GM18868 (cell line): Measurements from ENCODE around the gene LIPC.

ENCODE experiments used
- ATAC-seq: cut with Tn5 transposase; IDR thresholded peaks from one replicate; pipeline ENCODE4 v1.9.1; 2021; ENCODE audit warnings: mild to moderate bottlenecking, moderate library complexity; ENCODE audit not compliant: unreplicated experiment

The LIPC gene

DNA sequence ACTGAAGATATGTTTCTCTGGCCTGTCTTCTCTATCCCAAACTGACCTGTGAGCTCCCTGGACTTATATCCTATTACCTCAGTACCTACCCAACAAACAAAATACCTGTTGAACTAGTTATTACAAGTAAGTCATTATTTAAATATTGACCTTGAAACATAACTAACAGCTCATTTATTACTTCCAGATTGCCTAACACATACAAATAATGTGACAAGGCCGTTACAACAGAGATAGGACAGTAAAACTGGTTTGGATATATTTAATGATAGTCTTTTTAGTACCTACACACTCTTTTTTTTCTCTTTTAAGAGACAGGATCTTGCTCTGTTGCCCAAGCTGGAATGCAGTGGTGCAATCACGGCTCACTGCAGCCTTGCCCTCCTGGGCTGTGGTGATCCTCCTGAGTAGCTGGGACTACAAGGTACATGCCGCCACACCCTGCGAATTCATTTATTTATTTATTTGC, 172.7 kb downstream of the LIPC start:
- no peak for ATAC-seq

DNA sequence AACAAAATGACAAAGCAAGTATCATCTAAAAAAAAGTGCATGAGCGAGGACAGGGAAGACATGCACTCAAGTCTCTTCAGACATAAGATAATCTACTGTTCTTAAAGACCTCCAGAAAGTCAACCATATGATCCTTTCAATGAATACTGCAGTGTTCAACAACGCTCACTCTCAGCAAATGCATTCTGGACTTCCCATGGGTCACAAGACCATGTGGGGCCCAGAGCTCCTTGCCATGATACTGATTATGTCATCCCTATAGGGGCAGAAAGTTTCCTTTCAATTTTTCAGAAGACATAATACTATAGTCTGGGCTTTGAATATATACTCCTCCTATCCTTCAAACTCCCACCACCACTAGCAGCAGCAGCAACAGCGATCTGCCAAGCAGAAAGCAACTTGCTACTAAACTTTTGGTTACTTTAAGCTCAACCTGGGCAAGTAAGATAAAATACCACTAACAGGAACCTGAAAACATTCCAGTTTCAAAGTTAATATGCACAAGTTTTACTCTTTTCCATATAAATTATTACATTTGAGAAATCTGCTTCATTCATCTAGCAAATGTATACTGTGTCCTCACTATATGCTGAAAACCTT, 174.2 kb downstream of the LIPC start:
- ATAC-seq, result no peak

DNA sequence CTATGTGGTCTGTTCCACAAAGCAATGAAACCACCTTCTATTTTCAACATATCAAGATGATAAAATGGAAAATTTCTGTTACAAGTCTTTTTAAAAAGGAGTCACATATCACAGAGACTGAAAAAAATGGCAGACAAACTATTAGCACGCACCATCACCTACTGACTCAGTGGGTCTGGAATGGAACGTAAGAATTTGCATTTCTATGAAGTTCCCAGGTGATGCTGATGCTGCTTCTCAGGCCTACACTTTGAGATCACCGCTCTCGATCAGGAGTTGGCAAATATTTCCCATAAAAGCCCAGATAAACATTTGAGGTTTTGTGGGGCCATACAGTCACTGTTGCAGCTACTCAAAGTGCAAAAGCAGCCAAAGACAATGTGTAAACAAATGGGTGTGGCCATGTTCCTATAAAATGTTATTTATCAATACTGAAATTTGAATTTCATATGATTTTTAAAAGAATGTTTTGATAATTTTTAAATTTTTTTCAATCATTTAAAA, 174.8 kb downstream of the LIPC start:
- no peak for ATAC-seq

DNA sequence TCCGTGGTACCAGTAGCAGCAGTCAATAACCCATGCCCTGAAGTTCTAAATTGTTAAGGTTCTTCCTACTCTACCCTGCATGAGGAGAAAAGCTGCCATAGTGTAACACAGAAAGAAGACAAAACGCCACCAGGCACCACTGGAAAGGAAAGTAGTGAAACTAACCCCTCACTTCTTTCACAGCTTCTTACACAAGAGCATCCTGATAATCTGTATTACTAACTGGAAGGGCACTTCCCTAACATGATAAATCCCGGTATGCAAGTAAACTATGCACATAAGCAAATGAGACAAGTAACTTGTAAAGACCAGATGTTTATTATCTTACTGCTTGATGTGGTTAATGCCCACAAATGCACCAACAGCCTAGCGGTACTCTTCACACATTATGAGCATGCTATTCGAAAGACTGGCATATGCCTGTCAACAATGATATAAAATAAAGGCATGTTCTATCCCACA, 176.4 kb downstream of the LIPC start:
- ATAC-seq, result no peak

DNA sequence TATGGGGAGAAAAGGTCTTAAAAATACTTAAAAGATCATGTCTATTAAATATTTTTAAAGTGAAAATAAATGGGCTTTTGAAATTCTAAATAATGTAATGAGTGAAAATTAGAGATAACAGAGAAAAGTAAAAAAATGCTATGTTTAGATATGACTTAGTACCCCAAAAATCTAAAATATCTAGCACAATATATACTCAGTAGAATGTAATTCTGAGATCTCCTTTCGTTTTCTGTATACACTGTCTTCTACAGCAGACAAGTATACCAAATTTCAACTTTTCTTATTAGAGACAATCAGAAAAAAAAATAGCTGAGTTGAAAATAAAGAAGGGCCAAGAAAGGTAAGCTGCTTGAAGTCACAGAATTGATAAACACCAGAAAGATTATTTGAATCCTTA, 176.9 kb downstream of the LIPC start:
- ATAC-seq, result no peak

DNA sequence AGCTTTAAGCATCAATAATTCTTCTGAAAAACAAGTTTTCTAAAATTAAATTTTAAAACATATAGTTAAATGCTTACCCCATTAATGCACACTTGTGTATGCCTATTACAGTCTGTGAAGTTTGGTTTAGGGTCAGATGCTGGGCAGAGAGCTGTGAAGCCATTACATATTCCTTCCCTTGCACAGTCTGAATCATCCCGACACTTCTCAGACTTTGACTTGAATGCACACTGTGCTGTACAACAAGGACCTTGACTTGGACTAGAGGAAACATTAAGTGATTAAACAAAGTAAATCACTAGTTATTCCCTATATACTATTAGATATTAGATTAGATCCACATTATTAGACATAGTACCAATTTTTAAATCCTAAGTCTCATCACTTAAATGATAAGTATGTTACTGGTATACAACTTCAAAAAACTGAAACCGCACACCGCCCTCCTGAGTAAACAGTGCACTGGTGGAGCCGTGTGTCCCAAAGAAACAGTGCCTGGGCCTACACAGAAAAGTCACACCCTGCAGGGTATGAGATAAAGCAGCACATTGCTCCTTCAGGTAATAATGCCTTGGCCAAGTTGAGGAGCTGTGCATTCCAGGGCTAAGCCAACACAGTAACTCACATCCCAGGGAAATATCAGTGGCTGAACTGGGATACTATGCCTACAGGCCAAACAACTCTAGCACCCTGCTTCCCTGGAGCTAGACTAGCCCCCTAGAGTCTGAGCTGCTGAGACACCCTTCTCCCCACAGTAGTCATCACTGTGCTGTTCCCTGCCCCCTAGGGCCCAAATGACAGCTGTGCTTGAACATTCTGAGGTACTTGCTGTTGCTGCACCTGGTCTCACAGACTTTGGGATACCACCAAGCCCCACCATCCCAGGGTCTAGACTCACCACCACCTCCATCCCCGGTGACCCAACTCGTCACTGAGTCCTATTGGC, 180.2 kb downstream of the LIPC start:
- no peak for ATAC-seq

DNA sequence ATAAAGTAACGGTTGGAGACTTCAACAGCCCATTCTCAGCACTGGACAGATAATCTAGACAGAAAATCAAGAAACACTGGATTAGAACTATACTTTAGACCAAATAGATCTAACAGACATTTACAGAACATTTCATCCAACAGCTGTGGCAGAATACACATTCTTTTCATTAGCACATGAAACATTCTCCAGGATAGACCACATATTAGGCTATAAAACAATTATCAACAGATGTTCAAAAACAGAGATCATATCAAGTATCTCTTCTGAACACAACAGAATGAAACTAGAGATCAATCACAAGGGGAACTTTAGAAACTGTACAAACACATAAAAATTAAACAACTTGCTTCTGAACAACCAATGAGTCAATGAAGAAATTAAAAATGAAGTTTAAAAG, 184.4 kb downstream of the LIPC start:
- no peak for ATAC-seq
